ENCODE measurements around the gene CYP26B1.

CYP26B1 gene

DNA sequence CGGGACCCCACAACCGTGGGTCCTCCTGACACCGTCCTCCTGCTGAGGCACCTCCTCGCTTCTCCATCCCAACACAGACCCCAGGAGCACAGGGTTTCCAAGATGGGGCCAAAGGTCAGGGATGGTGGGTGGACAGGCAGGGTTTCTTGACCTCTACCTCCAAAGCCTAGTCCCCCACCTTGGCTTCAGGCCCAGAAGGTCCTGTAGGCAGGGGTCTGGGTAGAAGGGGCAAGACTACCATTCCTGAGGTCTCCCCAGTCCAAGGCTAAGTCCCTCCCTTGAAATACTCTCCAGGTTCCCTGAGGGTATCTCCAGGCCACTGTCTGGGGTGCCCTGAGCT is 7.1 kb downstream of the CYP26B1 start:
- Histone ChIP-seq H3K27me3 (ENCODE audit: control insufficient read depth, insufficient read depth, low read length) (peaks cover 74% of the 10 kb centered on the region), H3K9ac (ENCODE audit: low read depth, low read length) (no peak overlapping the region), H3K4me1 (ENCODE audit: control insufficient read depth, insufficient read depth, low read length) (peaks cover 13% of the 10 kb centered on the region), H3K27ac (ENCODE audit: low read depth, low read length) (no peak overlapping the region), H3K36me3 (ENCODE audit: control insufficient read depth, insufficient read depth, low read length) (no peaks in the 10 kb centered on the region), H3K4me3 (ENCODE audit: low read depth, low read length) (no peak overlapping the region), H3K9me3 (ENCODE audit: control insufficient read depth, insufficient read depth, low read length) (no peaks in the 10 kb centered on the region)

DNA sequence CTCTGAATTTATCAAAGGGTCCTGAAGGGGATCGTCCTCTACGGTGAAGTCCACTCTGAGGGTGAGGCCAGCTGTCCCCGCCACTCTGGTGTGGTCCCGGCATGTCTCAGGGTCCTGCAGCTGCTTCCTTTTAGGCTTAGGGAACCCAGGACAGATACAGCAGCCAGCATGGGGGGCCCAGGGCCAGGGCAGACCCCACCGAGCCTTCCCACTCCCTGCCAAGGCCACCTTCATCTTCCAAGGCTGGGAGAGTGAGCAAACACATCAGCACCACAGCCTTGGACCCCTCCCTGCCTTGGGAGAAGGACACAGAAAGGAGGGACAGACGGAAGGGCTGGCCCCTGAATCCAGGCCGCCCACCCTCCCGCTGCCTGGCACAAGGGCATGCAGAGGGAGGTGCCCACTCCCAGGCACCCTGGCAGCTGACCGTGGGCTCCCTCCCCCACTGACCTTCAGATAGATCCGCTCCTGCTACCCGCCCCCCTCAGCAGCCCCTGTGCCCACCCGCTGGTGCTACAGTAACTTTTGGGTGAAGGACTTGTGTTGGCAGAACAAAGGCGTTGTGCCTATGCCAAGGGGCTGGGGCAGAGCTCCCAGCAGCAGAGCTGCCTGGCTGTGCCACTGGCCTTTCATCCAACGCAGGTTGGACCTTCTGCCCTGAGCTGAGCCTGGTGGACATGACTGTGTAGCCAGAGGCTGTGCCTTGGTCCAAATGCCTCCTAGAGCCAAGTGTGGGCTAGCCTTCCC is 7.6 kb downstream of the CYP26B1 start:
- Histone ChIP-seq H3K27me3 (ENCODE audit: control insufficient read depth, insufficient read depth, low read length) (peaks cover 69% of the 10 kb centered on the region), H3K9ac (ENCODE audit: low read depth, low read length) (no peak overlapping the region), H3K4me1 (ENCODE audit: control insufficient read depth, insufficient read depth, low read length) (peaks cover 13% of the 10 kb centered on the region), H3K27ac (ENCODE audit: low read depth, low read length) (no peak overlapping the region), H3K4me3 (ENCODE audit: low read depth, low read length) (no peak overlapping the region), H3K36me3 (ENCODE audit: control insufficient read depth, insufficient read depth, low read length) (no peaks in the 10 kb centered on the region), H3K9me3 (ENCODE audit: control insufficient read depth, insufficient read depth, low read length) (no peaks in the 10 kb centered on the region)

DNA sequence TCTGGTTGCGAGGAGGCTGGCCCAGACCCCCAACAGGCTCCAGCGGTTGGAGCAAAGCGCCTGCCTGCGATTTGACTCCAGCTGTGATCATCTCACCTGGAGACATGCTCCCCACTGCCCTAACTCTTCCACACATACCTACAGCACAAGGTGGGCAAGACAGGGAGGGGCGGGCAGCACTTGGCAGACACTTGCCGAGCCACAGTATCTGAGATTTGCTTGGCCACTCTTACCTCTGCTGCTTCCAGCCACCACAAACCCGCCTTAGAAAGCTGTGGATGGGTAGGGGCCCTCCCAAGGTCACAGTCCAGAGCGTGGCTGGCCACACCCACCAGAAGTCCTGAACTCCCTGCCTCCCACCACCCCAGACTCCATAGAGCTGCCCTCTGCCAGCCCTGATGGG is 8.2 kb downstream of the CYP26B1 start:
- Histone ChIP-seq H3K27me3 (ENCODE audit: control insufficient read depth, insufficient read depth, low read length) (peaks cover 63% of the 10 kb centered on the region), H3K4me3 (ENCODE audit: low read depth, low read length) (no peak overlapping the region), H3K9me3 (ENCODE audit: control insufficient read depth, insufficient read depth, low read length) (no peaks in the 10 kb centered on the region), H3K36me3 (ENCODE audit: control insufficient read depth, insufficient read depth, low read length) (no peaks in the 10 kb centered on the region), H3K9ac (ENCODE audit: low read depth, low read length) (no peak overlapping the region), H3K4me1 (ENCODE audit: control insufficient read depth, insufficient read depth, low read length) (peaks cover 13% of the 10 kb centered on the region), H3K27ac (ENCODE audit: low read depth, low read length) (no peak overlapping the region)

- Histone ChIP-seq H3K27me3 (ENCODE audit: control insufficient read depth, insufficient read depth, low read length) (peaks cover 58% of the 10 kb centered on the region), H3K9me3 (ENCODE audit: control insufficient read depth, insufficient read depth, low read length) (no peaks in the 10 kb centered on the region), H3K9ac (ENCODE audit: low read depth, low read length) (no peak overlapping the region), H3K27ac (ENCODE audit: low read depth, low read length) (no peak overlapping the region), H3K36me3 (ENCODE audit: control insufficient read depth, insufficient read depth, low read length) (no peaks in the 10 kb centered on the region), H3K4me3 (ENCODE audit: low read depth, low read length) (no peak overlapping the region), H3K4me1 (ENCODE audit: control insufficient read depth, insufficient read depth, low read length) (peaks cover 11% of the 10 kb centered on the region)
These were observed 8.7 kb downstream of the CYP26B1 start for GRCh38 chr2:72138921-72139381.

DNA sequence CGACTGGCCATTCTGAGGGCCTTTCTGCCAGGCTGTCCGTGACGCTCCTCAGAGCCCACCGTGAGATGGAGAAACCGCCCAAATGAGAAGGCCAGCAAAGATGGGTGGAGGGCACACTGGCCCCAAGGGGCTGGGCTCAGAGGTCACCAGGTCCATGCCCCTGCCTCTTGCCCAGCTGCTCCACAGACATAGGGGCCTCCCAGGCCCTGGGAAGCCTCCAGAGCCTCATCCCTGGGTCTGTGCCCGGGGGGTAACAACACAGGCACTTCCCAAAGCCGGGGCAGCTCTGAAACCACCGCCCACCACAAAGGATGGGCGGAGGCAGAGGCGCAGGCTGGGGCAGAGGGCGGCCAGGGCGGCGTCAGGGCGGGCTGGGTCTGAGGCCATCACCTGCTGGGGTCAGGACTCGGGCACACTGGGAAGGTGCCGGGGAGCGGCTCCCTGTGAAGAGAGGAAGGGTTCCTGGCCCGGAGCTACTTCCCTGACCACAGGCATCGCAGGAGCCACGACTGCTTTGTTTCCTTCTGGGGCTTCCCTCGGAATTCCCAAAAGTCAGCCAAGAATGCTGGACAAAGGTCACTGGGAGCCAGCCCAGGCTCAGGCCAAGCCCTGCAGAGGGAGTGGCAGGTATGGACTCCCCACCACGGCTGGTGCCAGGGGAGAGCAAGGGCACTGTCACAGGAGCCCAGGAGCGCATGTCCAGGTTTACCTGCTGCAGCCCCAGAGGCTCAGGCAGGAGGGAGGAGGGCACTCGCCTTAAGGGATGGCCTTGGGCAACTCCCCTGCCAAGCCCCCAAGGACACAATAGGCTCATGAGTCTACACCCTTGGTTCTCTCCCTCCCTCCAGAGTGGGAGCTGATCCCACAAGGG is 9.4 kb downstream of the CYP26B1 start:
- peaks cover 7% of the 10 kb centered on the region for H3K4me1 ChIP-seq (ENCODE audit: control insufficient read depth, insufficient read depth, low read length)
- H3K4me3 ChIP-seq (ENCODE audit: low read depth, low read length): no peak overlapping the region
- H3K9ac ChIP-seq (ENCODE audit: low read depth, low read length): no peak overlapping the region
- H3K36me3 ChIP-seq (ENCODE audit: control insufficient read depth, insufficient read depth, low read length): no peaks in the 10 kb centered on the region
- no peak overlapping the region for H3K27ac ChIP-seq (ENCODE audit: low read depth, low read length)
- no peaks in the 10 kb centered on the region for H3K9me3 ChIP-seq (ENCODE audit: control insufficient read depth, insufficient read depth, low read length)
- peaks cover 51% of the 10 kb centered on the region for H3K27me3 ChIP-seq (ENCODE audit: control insufficient read depth, insufficient read depth, low read length)

DNA sequence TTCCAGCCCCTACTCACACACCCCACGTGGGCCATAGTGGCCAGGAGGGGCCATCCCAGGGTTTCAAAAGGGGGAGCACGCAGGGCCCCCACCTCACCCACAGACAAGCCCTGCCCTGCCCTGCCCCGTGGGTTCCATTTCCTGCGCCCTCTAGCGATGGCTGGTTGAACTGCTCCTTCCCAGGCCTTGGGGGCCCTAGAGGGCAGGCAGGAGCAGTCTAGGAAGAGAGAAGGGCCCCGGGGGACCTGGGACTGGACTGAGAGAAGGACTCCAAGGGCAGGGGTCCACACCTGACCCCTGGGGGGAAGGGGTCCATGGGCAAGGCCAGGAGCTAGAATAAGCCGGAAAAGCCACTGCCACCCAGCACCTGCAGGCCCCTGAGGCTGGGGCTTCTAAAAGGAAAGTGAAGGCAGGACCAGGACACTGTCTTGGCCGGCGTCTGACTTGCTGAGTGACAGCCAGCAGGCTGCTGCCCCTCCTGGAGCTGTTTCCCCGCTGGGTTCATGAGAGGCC is 10.1 kb downstream of the CYP26B1 start:
- H3K27me3 ChIP-seq (ENCODE audit: control insufficient read depth, insufficient read depth, low read length): peaks cover 44% of the 10 kb centered on the region
- H3K9ac ChIP-seq (ENCODE audit: low read depth, low read length): no peak overlapping the region
- no peaks in the 10 kb centered on the region for H3K36me3 ChIP-seq (ENCODE audit: control insufficient read depth, insufficient read depth, low read length)
- no peaks in the 10 kb centered on the region for H3K9me3 ChIP-seq (ENCODE audit: control insufficient read depth, insufficient read depth, low read length)
- H3K4me3 ChIP-seq (ENCODE audit: low read depth, low read length): no peak overlapping the region
- peaks cover 3% of the 10 kb centered on the region for H3K4me1 ChIP-seq (ENCODE audit: control insufficient read depth, insufficient read depth, low read length)
- no peak overlapping the region for H3K27ac ChIP-seq (ENCODE audit: low read depth, low read length)

GRCh38 chr2:72136933-72137497 is 10.6 kb downstream of the CYP26B1 start:
- Histone ChIP-seq H3K9ac (ENCODE audit: low read depth, low read length) (no peak overlapping the region), H3K27me3 (ENCODE audit: control insufficient read depth, insufficient read depth, low read length) (peaks cover 39% of the 10 kb centered on the region), H3K4me1 (ENCODE audit: control insufficient read depth, insufficient read depth, low read length) (no peaks in the 10 kb centered on the region), H3K9me3 (ENCODE audit: control insufficient read depth, insufficient read depth, low read length) (no peaks in the 10 kb centered on the region), H3K4me3 (ENCODE audit: low read depth, low read length) (no peak overlapping the region), H3K36me3 (ENCODE audit: control insufficient read depth, insufficient read depth, low read length) (no peaks in the 10 kb centered on the region), H3K27ac (ENCODE audit: low read depth, low read length) (no peak overlapping the region)

- H3K4me3 ChIP-seq (ENCODE audit: low read depth, low read length): no peak overlapping the region
- no peaks in the 10 kb centered on the region for H3K9me3 ChIP-seq (ENCODE audit: control insufficient read depth, insufficient read depth, low read length)
- H3K27ac ChIP-seq (ENCODE audit: low read depth, low read length): no peak overlapping the region
- no peaks in the 10 kb centered on the region for H3K36me3 ChIP-seq (ENCODE audit: control insufficient read depth, insufficient read depth, low read length)
- peaks cover 34% of the 10 kb centered on the region for H3K27me3 ChIP-seq (ENCODE audit: control insufficient read depth, insufficient read depth, low read length)
- no peaks in the 10 kb centered on the region for H3K4me1 ChIP-seq (ENCODE audit: control insufficient read depth, insufficient read depth, low read length)
- H3K9ac ChIP-seq (ENCODE audit: low read depth, low read length): no peak overlapping the region
These were observed 11.3 kb downstream of the CYP26B1 start for GRCh38 chr2:72136331-72136730.

DNA sequence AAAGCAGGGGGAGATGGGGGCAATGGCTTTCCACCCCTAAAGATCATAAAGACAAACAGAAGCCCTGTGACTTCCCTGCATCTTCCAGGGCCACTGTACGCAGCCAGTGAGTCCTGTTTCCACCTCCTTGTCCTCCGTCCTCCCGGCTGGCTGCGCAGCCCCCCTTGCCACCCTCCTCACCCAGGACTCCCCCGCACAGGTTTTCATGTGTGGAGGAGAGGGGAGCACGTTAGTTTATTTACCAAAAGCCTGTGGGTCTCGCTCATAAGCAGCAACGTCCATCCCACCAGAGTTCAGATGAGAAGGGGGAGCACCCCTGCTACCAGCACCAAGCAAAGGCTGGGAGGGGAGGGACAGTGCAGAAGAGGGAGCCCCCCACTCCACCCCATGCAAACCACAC is 11.7 kb downstream of the CYP26B1 start:
- Histone ChIP-seq H3K36me3 (ENCODE audit: control insufficient read depth, insufficient read depth, low read length) (no peaks in the 10 kb centered on the region), H3K27ac (ENCODE audit: low read depth, low read length) (no peak overlapping the region), H3K9me3 (ENCODE audit: control insufficient read depth, insufficient read depth, low read length) (no peaks in the 10 kb centered on the region), H3K27me3 (ENCODE audit: control insufficient read depth, insufficient read depth, low read length) (peaks cover 34% of the 10 kb centered on the region), H3K9ac (ENCODE audit: low read depth, low read length) (no peak overlapping the region), H3K4me3 (ENCODE audit: low read depth, low read length) (no peak overlapping the region), H3K4me1 (ENCODE audit: control insufficient read depth, insufficient read depth, low read length) (peaks cover under 1% of the 10 kb centered on the region; the same call in 1 of the 2 replicates)

GRCh38 chr2:72134997-72135800 is 12.5 kb downstream of the CYP26B1 start:
- Histone ChIP-seq H3K9ac (ENCODE audit: low read depth, low read length) (no peak overlapping the region), H3K27ac (ENCODE audit: low read depth, low read length) (no peak overlapping the region), H3K9me3 (ENCODE audit: control insufficient read depth, insufficient read depth, low read length) (no peaks in the 10 kb centered on the region), H3K4me1 (ENCODE audit: control insufficient read depth, insufficient read depth, low read length) (peaks cover 7% of the 10 kb centered on the region; the same call in 1 of the 2 replicates), H3K36me3 (ENCODE audit: control insufficient read depth, insufficient read depth, low read length) (no peaks in the 10 kb centered on the region), H3K27me3 (ENCODE audit: control insufficient read depth, insufficient read depth, low read length) (peaks cover 33% of the 10 kb centered on the region), H3K4me3 (ENCODE audit: low read depth, low read length) (no peak overlapping the region)
